Peyer's patch (tissue), 4 donors: ENCODE measurements around the gene OR2T8. TPM values are rescaled to one million over a fixed set of nuclear protein-coding genes. Genes with fewer than 3 reads are reported as not detected.

Experiments
- DNase-seq, 3 donors: peaks; one replicate each; pipeline ENCODE4 v3.0.0-alpha.2; 2017 to 2019
- H3K27ac ChIP-seq, 4 donors: fragments of 200-600 bp; sonication (generic); one replicate each; pipeline ENCODE4 v1.5.1; 2016 to 2019
- H3K27me3 ChIP-seq, 2 donors: fragments of 200-600 bp; sonication (generic); one replicate each; pipeline ENCODE4 v1.5.1; 2019
- H3K36me3 ChIP-seq, 3 donors: fragments of 200-600 bp; sonication (generic); one replicate each; pipeline ENCODE4 v1.5.1; 2016 to 2019
- H3K4me1 ChIP-seq, 4 donors: fragments of 200-600 bp; sonication (generic); one replicate each; pipeline ENCODE4 v1.5.1; 2016 to 2019
- H3K4me3 ChIP-seq, 4 donors: fragments of 200-600 bp; sonication (generic); 1 replicate in 3 of 4; 2 replicates in 1 of 4; pipeline ENCODE4 v1.5.1; 2016 to 2019; ENCODE audit warnings: mild to moderate bottlenecking in 1 of 4
- H3K9me3 ChIP-seq, 4 donors: fragments of 200-600 bp; sonication (generic); one replicate each; pipeline ENCODE4 v1.5.1; 2016 to 2019; ENCODE audit warnings: mild to moderate bottlenecking in 1 of 4
- POLR2A ChIP-seq, 2 donors: fragments of 450-650 bp; IDR thresholded peaks; one replicate each; pipeline ENCODE4 v1.5.1; 2017; ENCODE audit warnings: antibody characterized with exemption in 2 of 2, mild to moderate bottlenecking in 2 of 2, moderate library complexity in 2 of 2
- total RNA-seq, 4 donors: library from RNA; depleted of rRNA; stranded (reverse); fragments of >200 nt; gene quantifications; one replicate each; pipeline ENCODE4 v1.1.0, GENCODE V29; 2016
- TF ChIP-seq, protein P1 (sequence below), 6 experiments: fragments of 450-650 bp in 4 of 6; fragments of 200-600 bp in 2 of 6; sonication (generic) in 1 of 6; IDR thresholded peaks; one replicate each; pipeline ENCODE4 v1.5.1; 2017 to 2019; ENCODE audit warnings: antibody characterized with exemption in 6 of 6, mild to moderate bottlenecking in 3 of 6, moderate library complexity in 1 of 6

The OR2T8 gene, protein sequence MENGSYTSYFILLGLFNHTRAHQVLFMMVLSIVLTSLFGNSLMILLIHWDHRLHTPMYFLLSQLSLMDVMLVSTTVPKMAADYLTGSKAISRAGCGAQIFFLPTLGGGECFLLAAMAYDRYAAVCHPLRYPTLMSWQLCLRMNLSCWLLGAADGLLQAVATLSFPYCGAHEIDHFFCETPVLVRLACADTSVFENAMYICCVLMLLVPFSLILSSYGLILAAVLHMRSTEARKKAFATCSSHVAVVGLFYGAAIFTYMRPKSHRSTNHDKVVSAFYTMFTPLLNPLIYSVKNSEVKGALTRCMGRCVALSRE
- not detected for total RNA-seq

- Histone ChIP-seq H3K4me1 (no peaks in the 10 kb centered on the region), H3K27ac (no peak within 1 kb of the TSS), H3K4me3 (no peak within 1 kb of the TSS), H3K36me3 (no peaks in the 10 kb centered on the region), H3K9me3 (peaks cover 0 to 3% (median 0%) of the 10 kb centered on the region in 4 donors), H3K27me3 (no peaks in the 10 kb centered on the region)
- DNase-seq = no peak
- no peak for TF ChIP-seq POLR2A (IDR thresholded peaks at IDR 0.05)
- TF ChIP-seq, protein P1, sequence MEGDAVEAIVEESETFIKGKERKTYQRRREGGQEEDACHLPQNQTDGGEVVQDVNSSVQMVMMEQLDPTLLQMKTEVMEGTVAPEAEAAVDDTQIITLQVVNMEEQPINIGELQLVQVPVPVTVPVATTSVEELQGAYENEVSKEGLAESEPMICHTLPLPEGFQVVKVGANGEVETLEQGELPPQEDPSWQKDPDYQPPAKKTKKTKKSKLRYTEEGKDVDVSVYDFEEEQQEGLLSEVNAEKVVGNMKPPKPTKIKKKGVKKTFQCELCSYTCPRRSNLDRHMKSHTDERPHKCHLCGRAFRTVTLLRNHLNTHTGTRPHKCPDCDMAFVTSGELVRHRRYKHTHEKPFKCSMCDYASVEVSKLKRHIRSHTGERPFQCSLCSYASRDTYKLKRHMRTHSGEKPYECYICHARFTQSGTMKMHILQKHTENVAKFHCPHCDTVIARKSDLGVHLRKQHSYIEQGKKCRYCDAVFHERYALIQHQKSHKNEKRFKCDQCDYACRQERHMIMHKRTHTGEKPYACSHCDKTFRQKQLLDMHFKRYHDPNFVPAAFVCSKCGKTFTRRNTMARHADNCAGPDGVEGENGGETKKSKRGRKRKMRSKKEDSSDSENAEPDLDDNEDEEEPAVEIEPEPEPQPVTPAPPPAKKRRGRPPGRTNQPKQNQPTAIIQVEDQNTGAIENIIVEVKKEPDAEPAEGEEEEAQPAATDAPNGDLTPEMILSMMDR (IDR thresholded peaks at IDR 0.05) = no peak
Measured at GRCh38 chr1:247919952-247920351, at the start of gene OR2T8. TSS of gene OR2T8 (plus strand) at chr1:247920252. CDS start at chr1:247921018, 766 bp downstream.

DNA sequence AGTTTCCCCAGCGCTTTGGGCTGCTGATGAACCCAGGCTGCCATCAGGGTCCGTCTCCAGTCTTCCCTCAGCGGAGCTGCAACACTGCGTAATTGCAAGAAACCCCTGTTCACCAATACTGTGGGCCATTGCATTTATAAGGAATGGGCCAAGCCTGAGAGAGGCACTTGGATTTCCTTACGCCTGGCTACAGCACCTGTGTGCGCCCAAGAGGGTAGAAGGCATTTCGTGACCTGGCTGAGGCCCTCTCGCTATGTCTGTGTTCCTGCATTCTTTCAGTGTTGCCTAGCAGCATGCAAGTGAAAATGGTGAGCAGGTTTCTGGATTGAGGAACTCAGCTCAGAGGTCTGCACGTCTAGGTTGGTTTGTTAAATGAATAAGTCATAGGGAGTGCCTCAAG is 36.7 kb upstream of the OR2T8 start:
- no peaks in the 10 kb centered on the region for H3K4me1 ChIP-seq
- H3K9me3 ChIP-seq = peaks cover 0 to 3% (median 0%) of the 10 kb centered on the region in 4 donors
- no peak overlapping the region for H3K4me3 ChIP-seq
- TF ChIP-seq POLR2A (IDR thresholded peaks at IDR 0.05) = no peak
- TF ChIP-seq, protein P1 (IDR thresholded peaks at IDR 0.05) = no peak
- H3K27ac ChIP-seq = no peak overlapping the region
- H3K27me3 ChIP-seq = no peaks in the 10 kb centered on the region
- DNase-seq = no peak
- H3K36me3 ChIP-seq = no peaks in the 10 kb centered on the region

- no peaks in the 10 kb centered on the region for H3K36me3 ChIP-seq
- no peaks in the 10 kb centered on the region for H3K4me1 ChIP-seq
- H3K27me3 ChIP-seq = no peaks in the 10 kb centered on the region
- no peak overlapping the region for H3K27ac ChIP-seq
- TF ChIP-seq, protein P1 (IDR thresholded peaks at IDR 0.05) = no peak
- TF ChIP-seq POLR2A (IDR thresholded peaks at IDR 0.05) = no peak
- peaks cover 0 to 3% (median 0%) of the 10 kb centered on the region in 4 donors for H3K9me3 ChIP-seq
- no peak for DNase-seq
- H3K4me3 ChIP-seq = no peak overlapping the region
Measured at GRCh38 chr1:247884797-247885413, 35.1 kb upstream of the OR2T8 start.

GRCh38 chr1:247895163-247895637 is 24.9 kb upstream of the OR2T8 start, which contains the start of gene OR2W3:
TSS of gene OR2W3 (plus strand) at chr1:247895587. CDS start at chr1:247895587, 0 bp downstream.
- Histone ChIP-seq H3K36me3 (no peaks in the 10 kb centered on the region), H3K27me3 (no peaks in the 10 kb centered on the region), H3K4me1 (no peaks in the 10 kb centered on the region), H3K9me3 (no peaks in the 10 kb centered on the region), H3K27ac (no peak within 1 kb of the TSS), H3K4me3 (no peak within 1 kb of the TSS)
- DNase-seq = no peak
- TF ChIP-seq POLR2A (IDR thresholded peaks at IDR 0.05) = no peak
- TF ChIP-seq, protein P1 (IDR thresholded peaks at IDR 0.05) = no peak

- no peaks in the 10 kb centered on the region for H3K4me1 ChIP-seq
- H3K9me3 ChIP-seq = no peaks in the 10 kb centered on the region
- no peaks in the 10 kb centered on the region for H3K27me3 ChIP-seq
- H3K36me3 ChIP-seq = no peaks in the 10 kb centered on the region
- H3K4me3 ChIP-seq = no peak overlapping the region
- no peak for TF ChIP-seq POLR2A (IDR thresholded peaks at IDR 0.05)
- TF ChIP-seq, protein P1 (IDR thresholded peaks at IDR 0.05) = no peak
- H3K27ac ChIP-seq = no peak overlapping the region
- no peak for DNase-seq
Measured at GRCh38 chr1:247895976-247896375, 24.1 kb upstream of the OR2T8 start.
